Measurements from ENCODE around the gene KIAA0825. TPM values are rescaled to one million over a fixed set of nuclear protein-coding genes. Genes with fewer than 3 reads are reported as not detected.

The KIAA0825 gene
- total and polyA plus RNA-seq, 2 of the 8 experiments (the other 6 are each of a cell fraction or from before 2014, with no cell fraction given), result 0.60 to 1.0 TPM

DNA sequence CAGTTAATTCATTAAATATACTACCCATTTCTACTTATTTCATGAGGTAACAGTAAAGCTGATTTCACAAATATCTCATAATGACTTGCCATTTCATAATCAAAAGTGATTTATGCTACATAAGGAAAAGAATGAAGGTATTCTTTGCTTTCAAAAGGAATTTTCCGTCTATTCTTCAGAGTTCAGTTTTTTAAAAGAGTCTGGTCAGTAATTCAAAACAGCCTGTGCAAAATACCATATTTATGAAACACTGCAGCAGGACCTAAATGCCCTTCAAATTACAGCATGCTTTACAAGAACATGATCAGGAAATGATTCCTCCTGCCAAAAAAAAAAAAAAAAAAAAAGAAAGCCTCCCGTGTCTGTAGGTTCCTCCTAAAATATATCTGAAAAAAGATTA is 154.7 kb downstream of the KIAA0825 start:
- no peak overlapping the region for H3K23ac ChIP-seq (ENCODE audit: insufficient read length)
- no peak overlapping the region for H4K5ac ChIP-seq (ENCODE audit: insufficient read length, low read depth, low read length)
- H4K8ac ChIP-seq (ENCODE audit: extremely low read depth, insufficient read depth, low read length), result no peak overlapping the region
- ChIA-PET CTCF (ENCODE audit: partially characterized antibody) (interaction anchor here (1.4 kb wide), 1 partner anchor 21 kb away, joined by 3 read pairs; no protein-coding TSS in a partner anchor), POLR2A (ENCODE audit: partially characterized antibody) (no interaction called here)
- no peaks in the 10 kb centered on the region for H3K79me1 ChIP-seq (ENCODE audit: low read depth, low read length)
- H3K27me3 ChIP-seq (replicated peaks in 1 of 4; ENCODE audit: control insufficient read depth in 3 of 4, extremely low read depth in 1 of 4, insufficient read depth in 3 of 4, low read length in 3 of 4), result no peaks in the 10 kb centered on the region
- FAIRE-seq (no peak), DNase-seq (ENCODE audit: low read depth in 1 of 2, low spot score in 2 of 2) (no peak)
- no peak overlapping the region for H3K18ac ChIP-seq (ENCODE audit: extremely low read depth, low read length)
- H2BK120ac ChIP-seq (replicated peaks; ENCODE audit: low read depth, low read length), result no peak overlapping the region
- no peak overlapping the region for H2AK5ac ChIP-seq (ENCODE audit: low read depth, low read length)
- H3K27ac ChIP-seq (ENCODE audit: low read depth, low read length), result no peak overlapping the region
- H2BK5ac ChIP-seq (ENCODE audit: low read depth, low read length), result no peak overlapping the region
- H2BK15ac ChIP-seq (ENCODE audit: low read length), result no peak overlapping the region
- no peak overlapping the region for H3K56ac ChIP-seq (replicated peaks; ENCODE audit: insufficient read length, low read depth, low read length)
- H4K20me1 ChIP-seq (replicated peaks in 1 of 2; ENCODE audit: control insufficient read depth in 1 of 2, insufficient read depth in 2 of 2, low read length in 2 of 2), result no peaks in the 10 kb centered on the region
- H2AFZ ChIP-seq (ENCODE audit: low read length), result no peak overlapping the region
- no peak overlapping the region for H2BK20ac ChIP-seq (ENCODE audit: low read length)
- no peaks in the 10 kb centered on the region for H3K36me3 ChIP-seq (ENCODE audit: control insufficient read depth in 2 of 4, insufficient read depth in 4 of 4, low read length in 3 of 4)
- peaks cover 0 to 4% (median 0%) of the 10 kb centered on the region in 4 experiments; a peak in 1 of 7 replicates for H3K4me1 ChIP-seq (replicated peaks in 1 of 4; ENCODE audit: control insufficient read depth in 3 of 4, insufficient read depth in 4 of 4, low read length in 3 of 4)
- H3K4me2 ChIP-seq (ENCODE audit: insufficient read depth in 1 of 2, low read depth in 2 of 2, low read length in 2 of 2), result no peak overlapping the region
- no peak overlapping the region for H3K14ac ChIP-seq (ENCODE audit: insufficient read length)
- no peaks in the 10 kb centered on the region for H3K23me2 ChIP-seq (ENCODE audit: low read depth, low read length)
- no peaks in the 10 kb centered on the region for H3K9me3 ChIP-seq (ENCODE audit: insufficient read depth in 2 of 2, low read depth in 1 of 2, low read length in 1 of 2)
- H3K9ac ChIP-seq (replicated peaks in 1 of 4; ENCODE audit: extremely low read depth in 1 of 4, low read depth in 3 of 4, low read length in 3 of 4), result no peak overlapping the region
- 98% methylated on average over 2 of the region's 2 CpGs; no CpG with 5 or more reads in 1 of the 2 experiments for WGBS, 2 experiments (ENCODE audit: extremely low coverage in 1 of 2, insufficient coverage in 1 of 2, insufficient read length in 1 of 2, insufficient replicate concordance in 2 of 2, low coverage in 1 of 2, low lambda C conversion rate in 2 of 2, missing lambda C conversion rate in 1 of 2)
- H3K4me3 ChIP-seq (ENCODE audit: extremely low read depth in 1 of 4, insufficient read depth in 2 of 4, low read depth in 3 of 4, low read length in 4 of 4), result no peak overlapping the region
- H2BK12ac ChIP-seq (ENCODE audit: low read depth, low read length), result no peak overlapping the region
- no peak overlapping the region for H4K91ac ChIP-seq (replicated peaks; ENCODE audit: insufficient read length, low read length)
- no peak overlapping the region for H3K4ac ChIP-seq (replicated peaks; ENCODE audit: insufficient read length, low read depth, low read length)
- no peaks in the 10 kb centered on the region for H3K79me2 ChIP-seq (ENCODE audit: control insufficient read depth in 1 of 2, insufficient read depth in 2 of 2, low read length in 2 of 2)
